A549 (cell line): ENCODE measurements around the gene NT5DC2.

Experiments used
- CEBPB ChIP-seq, 2 experiments: fragments of >200 bp in 1 of 2; sonication (Bioruptor Twin) in 1 of 2; formaldehyde crosslinking in 1 of 2; IDR thresholded peaks; 2 replicates each; pipeline ENCODE4 v1.6.1; 2012 to 2016
- CTCF ChIP-seq: fragments of >200 bp; sonication (Bioruptor Twin); formaldehyde crosslinking; IDR thresholded peaks from 3 replicates; pipeline ENCODE4 v1.5.1; 2016
- HDAC2 ChIP-seq: fragments of 200-600 bp; sonication (generic); IDR thresholded peaks from 2 replicates; pipeline ENCODE4 v1.6.1; 2016
- HEYL ChIP-seq: fragments of 250-450 bp; sonication (Bioruptor Pico); IDR thresholded peaks from 2 replicates; pipeline ENCODE4 v1.8.0; 2021; ENCODE audit warnings: mild to moderate bottlenecking, moderate library complexity
- JUN ChIP-seq, 2 experiments: fragments of >200 bp; sonication (Bioruptor Twin); formaldehyde crosslinking; IDR thresholded peaks; 2 replicates in 1 of 2; 3 replicates in 1 of 2; pipeline ENCODE4 v1.6.1; 2016 to 2017
- MAFK ChIP-seq: fragments of 450-650 bp; IDR thresholded peaks from 2 replicates; pipeline ENCODE4 v1.6.1; 2014; ENCODE audit not compliant: partially characterized antibody
- MYC ChIP-seq: IDR thresholded peaks from 2 replicates; pipeline ENCODE4 v1.6.1; 2012; ENCODE audit warnings: mild to moderate bottlenecking, inconsistent platforms, low read length, improper control_type of control experiment, borderline replicate concordance
- PBX3 ChIP-seq: IDR thresholded peaks from 2 replicates; pipeline ENCODE4 v1.6.1; 2012
- POLR2A ChIP-seq: IDR thresholded peaks from 2 replicates; pipeline ENCODE4 v1.6.1; 2012; ENCODE audit warnings: mild to moderate bottlenecking, low read length
- RAD21 ChIP-seq, 2 experiments: fragments of >200 bp in 1 of 2; sonication (Bioruptor Twin) in 1 of 2; formaldehyde crosslinking in 1 of 2; IDR thresholded peaks in 1 of 2; conservative IDR thresholded peaks in 1 of 2; 2 replicates in 1 of 2; 3 replicates in 1 of 2; pipeline ENCODE4 v1.6.1; 2012 to 2018; ENCODE audit warnings: inconsistent platforms in 1 of 2
- RFX5 ChIP-seq: fragments of 450-650 bp; IDR thresholded peaks from 2 replicates; pipeline ENCODE4 v1.7.1; 2014; ENCODE audit warnings: antibody characterized with exemption, mild to moderate bottlenecking, moderate library complexity
- SMC3 ChIP-seq: fragments of >200 bp; sonication (Bioruptor Twin); formaldehyde crosslinking; IDR thresholded peaks from 3 replicates; pipeline ENCODE4 v1.6.1; 2018; ENCODE audit warnings: inconsistent platforms
- TF ChIP-seq, protein P1 (sequence below): fragments of >200 bp; sonication (Bioruptor Twin); formaldehyde crosslinking; IDR thresholded peaks from 3 replicates; pipeline ENCODE4 v1.6.1; 2016

- TF ChIP-seq MYC (no peak), POLR2A (peak; percentile 38), JUN (IDR thresholded peaks at IDR 0.05) (peak in 1 of 2 experiments; percentile 47; a peak in 1 of 5 replicates), CTCF (0 out of 3 replicates have a peak, but pooled peaks have one; percentile 18), RFX5 (no peak), HEYL (no peak), HDAC2 (no peak), SMC3 (0 out of 3 replicates have a peak, but pooled peaks have one; percentile 17), RAD21 (conservative IDR thresholded peaks at IDR 0.05 in 1 of 2, IDR thresholded peaks at IDR 0.05 in 1 of 2) (no peak), CEBPB (IDR thresholded peaks at IDR 0.05) (no peak), PBX3 (0 out of 2 replicates have a peak, but pooled peaks have one; percentile 14), MAFK (no peak)
- TF ChIP-seq, protein P1, sequence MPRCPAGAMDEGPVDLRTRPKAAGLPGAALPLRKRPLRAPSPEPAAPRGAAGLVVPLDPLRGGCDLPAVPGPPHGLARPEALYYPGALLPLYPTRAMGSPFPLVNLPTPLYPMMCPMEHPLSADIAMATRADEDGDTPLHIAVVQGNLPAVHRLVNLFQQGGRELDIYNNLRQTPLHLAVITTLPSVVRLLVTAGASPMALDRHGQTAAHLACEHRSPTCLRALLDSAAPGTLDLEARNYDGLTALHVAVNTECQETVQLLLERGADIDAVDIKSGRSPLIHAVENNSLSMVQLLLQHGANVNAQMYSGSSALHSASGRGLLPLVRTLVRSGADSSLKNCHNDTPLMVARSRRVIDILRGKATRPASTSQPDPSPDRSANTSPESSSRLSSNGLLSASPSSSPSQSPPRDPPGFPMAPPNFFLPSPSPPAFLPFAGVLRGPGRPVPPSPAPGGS, result no peak
Measured at GRCh38 chr3:52533623-52534280, at the start of gene NT5DC2.
